GM10266 (cell line): ENCODE data around the gene INPP5D.

ENCODE experiments used
- DNase-seq: peaks from one replicate; pipeline ENCODE4 v3.0.0; 2012; ENCODE audit errors: extremely low spot score
- TF ChIP-seq, protein P1 (sequence below): IDR thresholded peaks from 2 replicates; pipeline ENCODE4 v1.5.1; 2012; ENCODE audit warnings: mild to moderate bottlenecking, low read depth; ENCODE audit not compliant: control insufficient read depth, insufficient read depth; ENCODE audit errors: missing control alignments

INPP5D gene

DNA sequence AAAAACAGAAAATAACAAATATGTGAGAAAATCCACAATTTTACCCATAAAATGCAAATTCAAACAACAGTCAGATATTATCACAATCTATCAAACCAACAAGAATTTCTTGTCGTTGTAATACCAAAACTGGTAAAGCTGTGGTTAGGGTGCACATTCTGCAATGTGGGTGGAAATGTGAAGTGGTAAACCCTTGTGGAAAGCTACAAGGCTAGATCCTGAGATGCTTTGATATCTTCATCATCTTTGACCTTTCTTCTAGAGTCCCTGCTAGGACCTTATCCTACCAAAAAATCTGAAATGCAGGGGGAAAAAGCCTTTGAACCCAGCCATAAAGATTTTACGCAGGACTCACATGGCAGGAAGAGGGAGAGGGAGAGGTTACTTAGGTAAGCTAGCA is 174.1 kb downstream of the INPP5D start:
- DNase-seq, result no peak
- TF ChIP-seq, protein P1, sequence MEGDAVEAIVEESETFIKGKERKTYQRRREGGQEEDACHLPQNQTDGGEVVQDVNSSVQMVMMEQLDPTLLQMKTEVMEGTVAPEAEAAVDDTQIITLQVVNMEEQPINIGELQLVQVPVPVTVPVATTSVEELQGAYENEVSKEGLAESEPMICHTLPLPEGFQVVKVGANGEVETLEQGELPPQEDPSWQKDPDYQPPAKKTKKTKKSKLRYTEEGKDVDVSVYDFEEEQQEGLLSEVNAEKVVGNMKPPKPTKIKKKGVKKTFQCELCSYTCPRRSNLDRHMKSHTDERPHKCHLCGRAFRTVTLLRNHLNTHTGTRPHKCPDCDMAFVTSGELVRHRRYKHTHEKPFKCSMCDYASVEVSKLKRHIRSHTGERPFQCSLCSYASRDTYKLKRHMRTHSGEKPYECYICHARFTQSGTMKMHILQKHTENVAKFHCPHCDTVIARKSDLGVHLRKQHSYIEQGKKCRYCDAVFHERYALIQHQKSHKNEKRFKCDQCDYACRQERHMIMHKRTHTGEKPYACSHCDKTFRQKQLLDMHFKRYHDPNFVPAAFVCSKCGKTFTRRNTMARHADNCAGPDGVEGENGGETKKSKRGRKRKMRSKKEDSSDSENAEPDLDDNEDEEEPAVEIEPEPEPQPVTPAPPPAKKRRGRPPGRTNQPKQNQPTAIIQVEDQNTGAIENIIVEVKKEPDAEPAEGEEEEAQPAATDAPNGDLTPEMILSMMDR, result no peak

DNA sequence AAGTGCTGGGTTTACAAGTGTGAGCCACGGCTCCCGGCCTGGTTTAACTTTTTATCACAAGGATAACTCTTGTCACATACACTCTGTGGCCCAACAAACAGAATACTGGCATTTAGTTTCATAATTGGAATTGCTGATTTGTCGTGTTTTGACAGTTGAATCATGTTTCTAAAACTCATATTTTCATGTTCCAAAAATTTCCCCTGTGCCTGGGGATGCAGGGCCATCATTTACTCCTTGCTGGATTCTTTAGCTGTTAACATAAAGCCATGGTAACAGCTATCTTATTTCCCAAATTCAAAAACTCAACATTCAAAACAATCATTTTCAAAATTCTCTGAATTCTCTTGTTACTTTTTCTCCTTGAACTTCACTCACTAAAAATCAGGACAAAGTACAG is 174.9 kb downstream of the INPP5D start:
- DNase-seq, result no peak
- TF ChIP-seq, protein P1, result no peak

DNA sequence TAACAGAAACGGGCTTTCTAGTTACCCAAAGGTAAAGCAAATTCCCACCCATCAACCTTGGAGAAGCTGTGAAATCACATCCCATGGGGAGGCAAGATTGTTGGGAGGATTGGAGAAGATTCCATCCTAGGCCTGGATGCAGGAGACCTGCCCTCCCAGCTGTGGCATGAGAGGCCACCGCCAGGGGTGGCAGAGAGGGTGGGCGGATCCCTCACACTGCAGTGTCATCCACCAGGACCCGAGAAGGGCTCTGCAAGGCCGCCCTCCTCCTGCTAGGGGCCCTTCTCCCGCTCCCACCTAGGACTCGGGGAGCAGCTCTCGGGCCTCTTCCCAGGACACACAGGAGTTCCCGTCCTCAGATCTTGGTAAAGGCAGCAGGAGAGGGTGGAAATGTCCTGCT is 175.8 kb downstream of the INPP5D start:
- TF ChIP-seq, protein P1, result no peak
- no peak for DNase-seq

DNA sequence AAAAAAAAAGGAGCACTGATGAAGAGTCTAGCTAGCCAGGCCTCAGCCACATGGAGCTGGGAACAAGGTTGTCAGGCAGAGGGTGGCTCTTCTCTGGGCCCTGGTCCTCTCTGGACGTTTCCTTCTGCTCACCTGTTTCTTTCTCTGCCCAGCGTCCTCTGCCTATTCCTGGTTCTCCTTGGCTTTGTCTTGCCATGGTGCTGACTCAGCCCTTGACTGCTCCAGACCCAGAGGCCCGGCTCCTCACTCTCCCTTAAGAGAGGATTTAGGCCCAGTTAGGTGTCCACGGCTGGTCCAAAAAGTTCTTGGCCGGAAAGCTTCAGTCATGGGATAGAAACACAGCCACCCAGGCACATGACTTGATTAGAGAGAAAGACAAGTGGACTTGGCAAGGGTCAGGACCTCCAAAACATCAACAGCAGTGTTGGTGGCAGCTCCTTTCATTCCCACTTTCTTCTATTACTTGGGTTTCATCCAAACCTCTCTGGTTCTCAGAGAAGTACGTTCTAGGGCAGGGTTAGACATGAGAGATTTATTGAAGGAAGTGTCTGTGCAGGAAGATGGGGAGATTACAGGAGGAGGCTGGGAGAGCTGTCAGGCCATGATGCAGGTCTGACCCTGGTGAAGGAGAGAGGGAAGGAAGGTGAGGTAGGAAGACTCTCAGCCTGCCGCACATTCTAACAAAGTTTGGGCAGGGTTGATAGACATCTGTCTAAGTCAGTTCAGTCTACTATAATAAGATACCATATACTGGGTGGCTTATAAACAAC is 176.9 kb downstream of the INPP5D start:
- TF ChIP-seq, protein P1, result no peak
- no peak for DNase-seq

DNA sequence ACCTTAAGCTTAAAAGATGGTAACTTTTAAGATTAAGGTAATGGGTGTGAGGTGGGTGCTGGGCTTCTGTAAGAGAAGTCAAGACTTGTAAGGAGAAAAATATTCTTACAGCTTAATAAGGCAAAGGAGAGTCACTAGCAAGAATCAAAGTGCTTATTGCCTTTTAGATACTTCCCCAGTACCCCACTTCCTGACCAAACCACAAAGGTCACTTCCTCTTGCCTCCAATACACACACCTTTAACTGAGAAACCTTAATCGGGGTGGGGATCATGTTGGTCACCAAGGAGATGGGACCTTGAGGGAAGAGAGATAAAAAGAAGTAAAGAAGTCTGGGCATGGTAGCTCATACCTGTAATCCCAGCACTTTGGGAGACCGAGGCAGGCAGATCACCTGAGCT is 180.8 kb downstream of the INPP5D start:
- TF ChIP-seq, protein P1, result no peak
- no peak for DNase-seq

DNA sequence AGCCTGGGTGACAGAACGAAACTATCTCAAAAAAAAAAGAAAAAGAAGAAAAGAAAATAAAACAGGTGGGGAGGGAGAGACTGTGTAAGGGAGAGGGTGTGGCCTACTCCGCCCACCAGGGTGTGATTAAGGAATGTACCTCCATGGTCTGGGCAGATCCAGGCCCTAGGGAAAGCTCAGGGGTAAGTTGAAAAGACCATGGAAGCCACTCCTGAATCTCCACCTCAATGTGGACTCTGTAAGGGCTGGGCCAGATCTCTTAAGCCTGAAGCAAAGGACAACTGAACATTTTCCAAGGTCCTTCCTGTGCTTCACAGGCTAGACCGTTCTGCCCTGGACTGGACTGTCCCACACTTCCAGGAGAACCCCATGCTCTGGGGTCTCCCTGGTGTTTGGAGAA is 181.7 kb downstream of the INPP5D start:
- TF ChIP-seq, protein P1, result no peak

DNA sequence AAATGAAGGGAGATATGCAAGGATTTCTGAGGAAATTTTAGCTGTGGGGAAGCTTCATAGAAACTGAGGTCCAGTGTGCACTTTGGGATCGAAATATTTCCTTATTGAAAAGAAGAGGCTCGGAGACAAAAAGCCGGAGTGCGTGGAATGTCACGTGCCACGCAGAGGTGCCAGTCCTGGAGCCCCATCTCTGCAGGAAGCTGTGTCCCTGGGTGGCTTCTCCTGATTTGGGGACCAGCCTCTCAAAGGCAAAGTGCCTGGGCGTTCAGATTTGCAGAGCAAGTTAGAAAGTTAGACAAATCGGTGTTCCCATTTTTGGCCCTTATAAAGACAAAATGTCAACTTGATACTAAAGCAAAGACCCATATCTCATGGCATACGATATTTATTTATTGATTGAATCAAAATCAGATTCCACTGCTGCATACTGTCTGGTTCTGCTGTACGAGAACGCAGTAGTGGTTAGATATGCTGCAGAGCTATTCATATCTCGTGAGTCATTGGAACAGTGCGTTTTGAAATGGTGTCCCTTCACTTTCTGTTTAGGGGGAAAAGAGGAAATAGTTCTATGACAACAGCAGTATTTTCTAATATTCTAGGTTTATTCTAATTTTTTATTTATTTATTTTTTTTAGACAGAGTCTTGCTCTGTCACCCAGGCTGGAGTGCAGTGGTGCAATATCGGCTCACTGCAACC is 182.2 kb downstream of the INPP5D start:
- DNase-seq, result no peak
- TF ChIP-seq, protein P1, result no peak

More for the DNA sequence above, 181.7 kb downstream of the INPP5D start:
- DNase-seq, result no peak
